D341Med (cell line): ENCODE data around the gene CDV3.
"Not testable (repeated sequence)": the region's sequence is repeated elsewhere in the genome, so short reads cannot be mapped to it uniquely, and the experiment has no call there.

ENCODE experiments used
- DNase-seq: peaks from one replicate; pipeline ENCODE4 v3.0.0; 2012; ENCODE audit warnings: low spot score

CDV3 gene, protein sequence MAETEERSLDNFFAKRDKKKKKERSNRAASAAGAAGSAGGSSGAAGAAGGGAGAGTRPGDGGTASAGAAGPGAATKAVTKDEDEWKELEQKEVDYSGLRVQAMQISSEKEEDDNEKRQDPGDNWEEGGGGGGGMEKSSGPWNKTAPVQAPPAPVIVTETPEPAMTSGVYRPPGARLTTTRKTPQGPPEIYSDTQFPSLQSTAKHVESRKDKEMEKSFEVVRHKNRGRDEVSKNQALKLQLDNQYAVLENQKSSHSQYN

DNA sequence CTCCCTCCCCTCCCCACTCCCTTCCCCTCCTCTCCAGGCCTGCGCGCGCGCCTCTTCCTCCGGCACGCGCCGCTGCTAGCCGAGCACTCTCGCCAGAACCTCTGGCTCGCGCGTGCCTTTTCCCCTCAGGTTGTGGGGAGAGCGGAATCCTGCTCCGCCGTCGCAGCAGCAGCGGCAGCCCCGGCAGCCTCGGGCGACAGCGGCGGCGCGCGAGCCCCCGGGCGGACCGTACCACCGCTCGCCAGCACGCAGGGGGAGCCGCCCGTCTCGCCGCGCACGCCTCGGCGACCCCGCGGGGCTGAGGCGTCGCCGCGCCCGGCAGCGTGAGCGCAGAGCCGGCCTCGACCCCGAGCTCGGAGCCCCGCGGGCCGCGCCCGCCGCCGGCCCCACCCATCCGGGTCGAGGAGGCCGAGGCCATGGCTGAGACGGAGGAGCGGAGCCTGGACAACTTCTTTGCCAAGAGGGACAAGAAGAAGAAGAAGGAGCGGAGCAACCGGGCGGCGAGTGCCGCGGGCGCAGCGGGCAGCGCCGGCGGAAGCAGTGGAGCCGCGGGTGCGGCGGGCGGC is at the start of gene CDV3:
Gene CDV3 (plus strand): TSS at position 58 of the 566 bp plus-strand sequence. CDS start 359 bp downstream, at position 417.
- peak; percentile 87 for DNase-seq

DNA sequence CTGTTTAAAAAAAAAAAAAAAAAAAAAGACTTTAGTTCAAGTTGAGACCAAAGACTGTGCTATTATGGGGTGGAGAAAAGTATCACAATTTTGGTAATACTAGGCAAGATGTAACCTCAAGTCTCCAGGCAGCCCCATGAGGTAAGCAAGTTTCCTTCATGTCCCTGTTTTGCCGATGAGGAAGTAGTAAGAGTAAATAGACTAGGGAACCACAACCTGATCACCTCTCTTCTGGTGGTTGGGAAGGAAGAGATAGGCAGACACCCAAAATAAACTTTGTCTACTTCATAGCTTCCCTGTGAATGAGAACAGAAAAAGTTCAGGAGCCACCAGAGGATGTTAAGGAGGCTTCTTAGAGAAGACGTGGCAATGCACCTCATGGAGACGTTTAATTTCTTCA is 49.7 kb upstream of the CDV3 start:
- DNase-seq: not testable (repeated sequence)

DNA sequence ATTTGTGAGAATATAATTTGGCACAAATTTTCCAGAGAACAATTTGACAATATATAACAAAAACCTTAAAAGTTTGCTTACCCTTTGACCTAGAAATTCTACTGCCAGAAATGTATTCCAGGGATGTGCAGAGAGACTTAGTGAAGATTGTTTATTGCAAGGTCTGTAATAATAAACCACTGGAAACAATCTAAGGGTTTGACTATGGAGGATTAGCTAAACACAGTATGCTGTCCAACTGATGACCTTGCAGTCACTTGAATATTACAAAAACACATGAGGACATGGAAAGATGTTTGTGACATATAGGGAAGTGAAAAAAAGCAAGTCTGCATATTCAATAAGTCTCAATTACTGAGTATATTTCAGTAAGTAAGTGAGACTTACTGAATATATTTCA is 48.1 kb upstream of the CDV3 start:
- DNase-seq: no peak

DNA sequence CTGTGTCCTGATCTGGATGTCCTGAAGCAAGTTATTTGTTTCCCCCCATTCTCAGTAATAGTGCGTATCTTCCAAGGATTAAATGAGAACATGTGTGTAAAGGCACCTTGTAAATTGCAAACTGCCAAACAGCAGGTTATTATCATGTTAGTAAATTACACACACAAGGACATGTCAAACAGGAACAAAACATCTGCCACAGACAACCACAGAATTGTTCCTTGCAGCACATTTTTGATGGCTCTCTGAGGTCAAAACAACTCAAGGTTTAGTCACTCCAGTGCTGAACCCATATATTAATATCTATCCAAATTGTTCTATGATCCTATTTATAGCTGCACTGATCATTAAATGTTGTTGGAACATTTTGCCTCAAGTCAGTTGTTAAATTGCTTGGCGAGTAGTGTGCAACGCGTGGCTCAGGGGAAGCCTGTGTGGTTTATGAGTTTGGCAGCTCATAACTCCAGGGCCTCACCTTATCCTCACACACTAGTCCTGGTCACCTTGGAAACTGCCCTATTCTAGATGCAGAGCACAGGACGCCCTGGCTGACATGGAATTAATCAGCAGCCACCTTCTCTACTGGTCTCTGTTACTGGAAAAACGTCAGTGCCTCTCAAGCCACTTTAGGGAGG is 46.3 kb upstream of the CDV3 start:
- no peak for DNase-seq

DNA sequence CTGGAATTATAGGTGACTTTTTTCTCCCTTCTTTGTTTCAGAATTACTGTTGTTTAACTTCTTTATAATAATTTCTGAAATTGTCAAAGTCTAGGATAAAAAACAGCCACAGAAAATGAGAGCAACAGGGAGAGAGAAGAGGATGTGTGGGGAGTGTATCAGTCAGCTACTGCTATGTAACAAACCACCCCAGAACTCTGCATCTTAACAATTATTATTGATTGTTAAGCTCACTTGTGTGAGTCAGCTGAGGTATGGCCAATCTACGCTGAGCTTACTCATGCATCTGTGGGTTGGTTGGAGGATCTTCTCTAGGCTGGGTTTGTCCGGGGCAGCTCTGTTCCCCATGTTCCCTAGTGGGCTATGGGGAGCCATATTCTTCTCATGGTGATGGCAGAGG is 43.7 kb upstream of the CDV3 start:
- no peak for DNase-seq

DNA sequence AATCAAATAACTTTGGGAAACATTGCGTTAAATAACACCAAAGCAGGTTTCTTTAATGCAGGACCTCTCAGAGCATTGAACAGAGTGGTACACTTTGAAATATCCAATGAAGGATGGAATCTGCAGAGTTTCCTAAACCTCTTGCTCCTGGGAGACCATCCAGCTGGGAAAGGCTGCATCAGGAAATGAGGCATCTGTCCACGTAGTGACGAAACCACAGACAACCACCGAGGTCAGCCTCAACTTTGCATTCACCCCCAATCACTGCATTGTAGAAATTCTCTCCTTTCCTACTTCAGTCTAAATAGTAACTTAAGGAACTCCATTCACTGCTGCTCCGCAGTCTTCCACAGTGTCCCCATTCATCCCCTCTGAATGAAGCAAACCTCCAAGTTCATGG is 41.5 kb upstream of the CDV3 start:
- no peak for DNase-seq

DNA sequence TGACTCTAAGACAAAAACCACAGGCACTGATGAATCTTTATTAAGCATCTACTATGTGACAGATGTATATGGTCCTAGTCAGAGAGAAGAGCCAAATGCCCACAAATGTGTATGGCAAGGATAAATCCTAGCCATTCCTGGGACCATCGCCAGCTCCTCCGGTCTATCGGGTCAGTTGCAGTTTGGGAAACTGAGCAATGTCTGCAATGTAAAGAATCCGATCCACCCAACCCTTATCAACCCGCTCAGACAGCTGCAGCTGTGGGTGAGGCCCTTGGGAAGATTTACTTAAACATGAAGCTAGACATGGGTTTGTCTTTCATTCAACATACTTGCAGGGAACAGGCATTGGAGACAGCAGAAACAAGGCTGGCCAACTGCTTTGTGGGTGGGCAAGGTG is 40.5 kb upstream of the CDV3 start:
- DNase-seq: no peak

DNA sequence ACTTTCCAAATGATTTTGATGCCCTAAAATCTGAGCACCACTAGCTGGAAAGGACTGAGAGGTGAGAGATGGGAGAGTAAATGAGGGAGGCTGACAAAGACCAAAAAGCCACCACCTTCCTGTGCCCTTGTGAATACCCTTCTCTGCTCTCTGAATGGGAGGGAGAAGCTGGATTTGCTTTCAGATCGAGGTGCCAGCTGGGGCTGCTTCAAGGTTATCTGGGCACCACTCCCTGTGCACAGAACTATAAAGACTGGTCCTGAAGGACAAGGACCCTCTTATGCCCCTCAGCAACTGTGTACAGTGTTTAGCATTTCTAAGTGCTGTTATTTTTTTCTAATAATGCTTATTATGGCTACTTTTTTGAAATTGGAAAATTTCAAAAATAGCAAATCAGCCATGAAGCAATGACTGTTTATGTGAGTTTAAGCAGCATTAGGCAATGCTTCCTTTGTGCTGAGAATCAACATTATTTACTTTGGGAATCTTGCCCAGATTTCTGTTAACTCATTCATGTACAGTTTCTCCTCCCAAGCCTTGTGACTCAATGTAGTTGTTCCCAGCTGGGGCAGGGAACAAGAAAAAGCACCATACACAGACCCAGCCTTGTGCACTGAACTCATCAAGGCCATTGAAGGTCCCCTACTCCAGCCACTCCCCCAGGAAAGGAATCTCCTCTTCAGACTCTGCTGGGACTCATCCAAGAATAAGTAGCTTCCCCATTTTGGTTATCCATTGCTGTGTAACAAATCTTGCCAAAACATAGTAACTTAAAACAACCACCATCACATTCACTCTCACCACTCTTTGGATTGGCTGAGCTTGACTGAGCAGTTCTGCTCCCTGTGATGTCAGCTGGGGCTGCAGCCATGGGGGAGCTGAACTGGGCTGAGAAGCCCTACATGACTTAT is 37.3 kb upstream of the CDV3 start:
- no peak for DNase-seq

DNA sequence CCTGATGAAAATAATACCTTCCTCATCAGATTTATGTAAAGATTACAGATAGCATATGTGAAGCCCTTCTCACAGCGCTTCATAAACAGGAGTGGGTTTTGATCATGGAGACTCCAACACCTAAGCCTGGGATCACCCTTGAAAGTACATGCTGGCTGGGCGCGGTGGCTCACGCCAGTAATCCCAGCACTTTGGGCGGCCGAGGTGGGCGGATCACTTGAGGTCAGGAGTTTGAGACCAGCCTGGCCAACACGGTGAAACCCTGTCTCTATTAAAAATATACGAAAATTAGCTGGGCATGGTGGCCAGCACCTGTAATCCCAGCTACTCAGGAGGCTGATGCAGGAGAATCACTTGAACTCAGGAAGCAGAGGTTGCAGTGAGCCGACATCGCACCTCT is 36.4 kb upstream of the CDV3 start:
- not testable (repeated sequence) for DNase-seq

DNA sequence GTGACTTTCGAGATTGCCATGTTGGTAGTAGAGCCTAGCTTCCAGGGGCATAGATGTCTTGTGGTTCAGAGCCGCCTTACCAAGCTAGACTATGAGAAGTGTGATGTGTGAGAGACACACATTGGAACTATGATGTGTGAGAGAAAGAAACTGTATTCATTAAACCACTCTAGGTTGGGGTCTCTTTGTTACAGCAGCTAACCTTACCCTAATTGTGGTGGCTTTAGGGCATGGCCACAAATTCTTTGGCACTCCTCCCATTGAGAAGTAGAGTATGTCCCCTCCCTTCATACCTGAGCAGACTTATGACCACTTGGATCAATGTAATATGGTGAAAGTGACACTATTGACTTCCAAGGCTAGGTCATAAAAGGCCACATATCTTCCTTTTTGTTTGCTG is 35.3 kb upstream of the CDV3 start:
- DNase-seq: no peak

DNA sequence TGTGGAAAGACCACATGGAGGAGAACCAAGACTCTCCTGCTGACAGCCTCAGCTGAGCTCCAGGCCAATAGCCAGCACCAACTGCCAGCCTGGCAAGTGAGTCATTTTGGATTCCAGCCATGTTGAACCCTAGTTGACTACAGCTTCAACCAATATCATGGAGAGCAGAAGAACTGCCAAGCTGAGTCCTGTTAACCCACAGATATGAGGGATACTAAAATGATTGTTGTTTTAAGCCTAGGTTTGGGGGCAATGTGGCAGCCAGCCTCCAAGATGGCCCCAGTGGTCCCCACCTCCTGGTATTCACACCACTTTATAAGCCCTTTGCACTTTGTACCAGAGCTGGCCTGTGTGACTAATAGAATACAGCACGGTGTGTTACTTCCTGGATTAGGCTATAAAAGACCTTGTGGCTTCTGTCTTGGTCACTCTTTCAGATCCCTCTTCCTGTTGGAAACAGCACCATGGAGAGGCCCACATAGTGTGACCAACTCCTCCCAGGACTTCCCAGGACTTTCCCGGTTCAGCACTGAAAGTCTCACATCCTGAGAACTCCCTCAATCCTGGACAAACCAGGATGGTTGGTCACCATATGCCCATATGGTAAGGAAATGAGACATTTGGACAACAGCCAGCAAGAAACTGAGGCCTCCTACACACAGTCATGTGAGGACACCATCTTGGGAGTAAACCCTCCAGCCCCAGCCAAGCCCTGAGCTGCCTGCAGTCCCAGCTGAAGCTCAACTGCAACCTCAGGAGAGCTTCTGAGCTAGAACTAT is 32.4 kb upstream of the CDV3 start:
- DNase-seq: no peak

DNA sequence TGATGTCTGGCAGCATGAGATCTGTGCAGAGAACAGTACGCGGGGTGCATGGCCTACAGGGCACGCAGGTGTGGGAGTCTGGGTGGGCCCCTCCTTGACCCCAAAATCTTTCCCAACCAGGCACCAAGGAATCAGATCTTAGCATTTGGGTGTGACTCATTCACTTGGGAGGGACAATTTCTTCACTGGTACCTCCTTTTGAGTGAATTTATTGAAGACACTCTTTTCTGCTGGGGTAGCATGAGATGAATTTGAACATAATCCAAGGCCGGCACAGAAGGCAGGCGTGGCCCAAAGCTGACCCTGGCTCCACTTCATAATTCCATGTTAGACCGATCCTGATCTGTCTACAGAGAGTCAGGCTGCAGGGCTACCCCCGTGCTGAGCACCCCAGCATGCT is 30.6 kb upstream of the CDV3 start:
- DNase-seq: no peak

DNA sequence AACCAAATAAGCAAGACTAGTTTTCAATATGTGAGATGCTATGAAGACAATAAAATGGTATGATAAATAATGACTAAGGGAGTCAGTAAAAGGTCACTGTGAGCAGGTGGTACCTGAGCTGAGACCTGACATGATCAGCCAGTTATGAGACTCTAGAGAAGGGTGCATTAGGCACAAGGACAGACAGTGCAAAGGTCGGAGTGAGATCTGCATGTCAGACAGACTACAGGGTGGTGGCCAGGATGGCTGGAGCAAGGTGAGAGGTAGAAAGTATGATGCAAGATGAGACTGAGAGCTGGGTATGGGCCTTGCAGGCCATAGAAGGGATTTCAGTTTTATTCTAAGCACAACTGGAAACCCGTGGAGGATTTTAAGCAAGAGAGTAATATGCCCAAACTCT is 28.5 kb upstream of the CDV3 start:
- not testable (repeated sequence) for DNase-seq

DNA sequence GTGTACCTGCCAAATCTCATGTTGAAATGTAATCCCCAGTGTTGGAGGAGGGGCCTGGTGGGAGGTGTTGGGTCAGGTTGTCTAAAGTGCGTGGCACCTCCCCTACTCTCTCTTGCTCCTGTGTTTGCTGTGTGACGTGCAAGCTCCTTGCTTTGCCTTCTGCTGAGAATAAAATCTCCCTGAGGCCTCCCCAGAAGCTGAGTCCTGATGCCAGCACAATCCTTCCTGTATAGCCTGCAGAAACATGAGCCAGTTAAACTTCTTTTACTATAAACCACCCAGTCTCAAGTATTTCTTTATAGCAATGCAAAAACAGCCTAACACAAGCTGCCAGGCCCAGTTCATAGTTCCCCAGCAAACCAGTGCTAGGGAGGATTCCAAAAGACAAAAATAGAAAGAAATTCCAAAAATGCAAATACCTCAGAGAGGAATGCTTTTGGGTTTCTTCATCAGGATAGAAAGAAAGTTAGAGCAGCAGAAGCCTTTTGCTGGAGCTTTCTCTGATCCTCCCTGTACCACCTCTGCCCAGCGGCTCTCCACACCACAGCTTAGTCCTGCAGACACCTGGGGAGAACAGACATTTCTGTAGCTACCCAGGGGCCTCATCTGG is 25.9 kb upstream of the CDV3 start:
- no peak for DNase-seq

DNA sequence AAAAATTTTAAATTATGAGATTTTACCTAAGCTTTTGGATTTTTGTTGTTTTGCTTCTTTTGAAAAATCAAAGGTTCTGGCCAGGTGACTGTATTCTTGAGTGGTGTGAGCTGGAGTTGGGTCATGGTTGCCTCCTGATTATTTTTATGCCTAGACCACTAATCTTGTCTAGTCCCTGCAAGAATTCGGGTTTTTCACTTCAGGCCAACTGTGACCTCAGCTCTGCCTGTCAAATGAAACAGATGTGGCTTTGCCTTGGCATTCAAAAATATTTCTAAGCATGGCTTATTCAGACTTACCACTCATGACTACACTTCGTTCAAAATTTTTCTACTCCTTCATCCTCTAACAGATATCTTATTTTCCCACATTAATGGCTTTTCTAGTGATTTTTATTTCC is 25.4 kb upstream of the CDV3 start:
- no peak for DNase-seq

DNA sequence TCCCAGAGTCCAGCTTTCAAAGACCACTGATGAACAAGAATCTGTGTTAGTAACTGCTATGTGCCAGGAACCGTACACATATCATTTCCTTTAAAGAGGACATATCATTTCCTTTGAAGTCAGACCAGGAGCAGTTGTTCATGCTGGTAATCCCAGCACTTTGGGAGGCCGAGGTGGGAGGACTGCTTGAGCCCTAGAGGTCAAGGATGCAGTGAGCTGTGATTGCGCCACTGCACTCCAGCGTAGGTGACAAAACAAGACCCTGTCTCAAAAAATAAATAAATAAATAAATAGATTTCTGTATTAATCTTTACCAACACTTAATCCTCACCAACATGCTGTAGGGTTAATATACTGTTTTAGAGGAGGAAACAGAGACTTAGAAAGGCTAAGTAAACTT is 23.9 kb upstream of the CDV3 start:
- no peak for DNase-seq

DNA sequence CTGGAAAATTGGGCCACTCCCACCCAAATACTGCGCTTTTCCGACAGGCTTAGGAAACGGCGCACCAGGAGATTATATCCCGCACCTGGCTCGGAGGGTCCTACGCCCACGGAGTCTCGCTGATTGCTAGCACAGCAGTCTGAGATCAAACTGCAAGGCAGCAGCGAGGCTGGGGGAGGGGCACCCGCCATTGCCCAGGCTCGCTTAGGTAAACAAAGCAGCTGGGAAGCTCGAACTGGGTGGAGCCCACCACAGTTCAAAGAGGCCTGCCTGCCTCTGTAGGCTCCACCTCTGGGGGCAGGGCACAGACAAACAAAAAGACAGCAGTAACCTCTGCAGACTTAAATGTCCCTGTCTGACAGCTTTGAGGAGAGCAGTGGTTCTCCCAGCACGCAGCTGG is 21.9 kb upstream of the CDV3 start:
- not testable (repeated sequence) for DNase-seq

DNA sequence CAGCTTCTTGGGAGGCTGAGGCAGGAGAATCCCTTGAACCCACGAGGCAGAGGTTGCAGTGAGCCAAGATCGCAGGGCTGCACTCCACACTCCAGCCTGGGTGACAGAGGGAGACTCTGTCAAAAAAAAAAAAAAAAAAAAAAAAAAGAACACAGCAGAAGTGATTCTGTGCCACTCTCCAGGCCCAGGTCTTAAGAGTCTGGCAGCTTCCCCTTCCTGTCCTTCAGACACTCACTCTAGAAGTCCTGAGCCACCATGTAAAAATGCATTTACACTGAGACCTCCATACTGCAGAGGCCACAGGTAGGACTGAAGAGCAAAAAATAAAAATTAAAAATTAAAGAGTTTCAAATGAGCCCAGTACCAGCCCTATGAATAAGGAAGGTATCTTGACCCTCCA is 11.8 kb upstream of the CDV3 start:
- DNase-seq: no peak

DNA sequence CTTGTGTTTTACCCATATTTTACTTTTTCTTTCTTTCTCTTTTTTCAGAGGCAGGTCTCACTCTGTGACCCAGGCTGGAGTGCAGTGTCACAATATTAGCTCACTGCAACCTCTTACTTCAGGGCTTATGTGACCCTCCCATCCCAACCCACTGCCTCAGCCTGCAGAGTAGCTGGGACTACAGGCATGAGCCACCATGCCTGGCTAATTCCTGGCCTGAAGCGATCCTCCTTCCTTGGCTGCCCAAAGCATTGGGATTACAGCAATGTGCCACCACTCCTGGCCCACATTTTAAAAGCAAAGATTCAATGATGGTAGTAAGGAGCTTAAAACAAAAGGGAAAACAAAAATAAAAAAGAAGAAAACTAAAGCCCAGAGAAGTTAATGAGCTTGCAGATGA is 11.1 kb upstream of the CDV3 start:
- no peak for DNase-seq

DNA sequence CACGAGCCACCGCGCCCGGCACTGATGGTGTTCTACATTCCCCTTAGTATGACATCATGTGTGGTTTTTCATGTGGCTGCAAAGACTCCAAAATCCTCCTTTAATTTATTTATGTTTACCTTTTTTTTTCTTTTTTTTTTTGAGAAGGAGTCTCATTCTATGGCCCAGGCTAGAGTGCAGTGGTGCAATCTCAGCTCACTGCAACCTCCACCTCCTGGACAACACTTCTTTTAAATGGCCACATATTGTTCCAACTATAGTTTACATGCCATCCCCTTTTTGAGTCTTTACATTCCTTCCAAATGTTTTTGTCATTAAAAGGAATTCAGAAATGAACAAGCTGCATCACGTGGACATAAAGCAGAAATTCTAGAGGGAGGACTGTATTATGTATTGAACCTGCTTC is 10.3 kb upstream of the CDV3 start:
- DNase-seq: no peak

DNA sequence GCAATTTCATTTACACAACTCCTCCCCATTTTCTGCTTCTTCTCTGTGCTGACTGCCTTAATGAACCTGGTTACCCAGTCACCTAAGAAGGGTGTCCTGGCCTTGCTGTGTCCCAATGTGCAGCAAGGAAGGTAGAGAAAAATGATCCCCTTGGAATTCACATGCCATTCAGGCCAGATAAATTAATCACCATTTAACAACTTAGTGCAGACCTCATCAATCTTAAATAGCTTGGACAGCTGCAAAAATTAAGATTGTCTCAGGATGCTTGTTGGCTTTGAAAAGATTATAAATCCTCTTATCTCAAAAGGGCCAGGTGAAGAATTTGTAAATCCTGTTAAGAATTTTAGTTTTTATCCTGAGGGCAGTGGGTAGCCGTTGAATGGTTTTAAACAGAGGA is 9.7 kb upstream of the CDV3 start:
- no peak for DNase-seq
